COLO668 (cell line): ENCODE results near the gene LINGO1.

Experiments
- DNase-seq: peaks from one replicate; lab custom pipeline; 2025; ENCODE audit not compliant: unreplicated experiment; lab: John Stamatoyannopoulos, UW

LINGO1 gene

GRCh38 chr15:77573802-77574201 is 58.9 kb downstream of the LINGO1 start:
- DNase-seq: no peak

GRCh38 chr15:77572186-77572585 is 60.5 kb downstream of the LINGO1 start:
- DNase-seq: no peak

GRCh38 chr15:77571741-77572140 is 61.0 kb downstream of the LINGO1 start:
- no peak for DNase-seq

- DNase-seq: no peak
Measured at GRCh38 chr15:77571181-77571580, 61.5 kb downstream of the LINGO1 start.

GRCh38 chr15:77569729-77570125 is 63.0 kb downstream of the LINGO1 start:
- DNase-seq: no peak

- DNase-seq: peak; percentile 6
Measured at GRCh38 chr15:77568973-77569728, 63.6 kb downstream of the LINGO1 start.

GRCh38 chr15:77568014-77568972 is 64.4 kb downstream of the LINGO1 start:
- DNase-seq: no peak

- no peak for DNase-seq
Measured at GRCh38 chr15:77567202-77567601, 65.5 kb downstream of the LINGO1 start.

- DNase-seq: no peak
Measured at GRCh38 chr15:77566092-77566491, 66.6 kb downstream of the LINGO1 start.

- no peak for DNase-seq
Measured at GRCh38 chr15:77565378-77565915, 67.3 kb downstream of the LINGO1 start.

- DNase-seq: no peak
Measured at GRCh38 chr15:77564938-77565337, 67.8 kb downstream of the LINGO1 start.

GRCh38 chr15:77564341-77564740 is 68.4 kb downstream of the LINGO1 start:
- DNase-seq: no peak

GRCh38 chr15:77563623-77564156 is 69.0 kb downstream of the LINGO1 start:
- no peak for DNase-seq
